GM21360 (cell line): ENCODE measurements around the gene RAD51B.

Experiments used
- ATAC-seq: cut with Tn5 transposase; IDR thresholded peaks from one replicate; pipeline ENCODE4 v1.9.1; 2021; ENCODE audit warnings: mild to moderate bottlenecking, moderate library complexity; ENCODE audit not compliant: unreplicated experiment

RAD51B gene

GRCh38 chr14:68511129-68512047 lies 691.8 kb downstream of the RAD51B start:
- ATAC-seq: no peak

DNA sequence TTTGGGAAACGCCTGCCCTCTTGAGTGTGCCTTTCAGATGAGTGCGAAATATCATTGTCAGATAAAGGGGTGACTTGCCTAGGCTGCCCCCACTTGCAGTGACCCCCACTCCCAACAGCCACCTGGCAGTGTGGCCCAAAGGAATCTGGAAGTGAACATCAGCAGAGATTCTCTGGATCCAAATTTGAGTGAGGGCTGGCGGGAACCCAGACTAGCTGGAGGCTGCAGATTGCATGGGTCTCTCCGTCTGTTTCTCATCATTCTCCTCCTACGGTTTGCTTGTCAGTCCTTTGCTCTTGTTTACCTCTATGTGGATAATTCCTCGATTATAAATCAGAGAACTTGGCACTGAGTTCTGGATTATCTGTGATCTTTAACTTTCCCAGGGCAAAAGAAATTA lies 692.5 kb downstream of the RAD51B start:
- ATAC-seq: no peak

DNA sequence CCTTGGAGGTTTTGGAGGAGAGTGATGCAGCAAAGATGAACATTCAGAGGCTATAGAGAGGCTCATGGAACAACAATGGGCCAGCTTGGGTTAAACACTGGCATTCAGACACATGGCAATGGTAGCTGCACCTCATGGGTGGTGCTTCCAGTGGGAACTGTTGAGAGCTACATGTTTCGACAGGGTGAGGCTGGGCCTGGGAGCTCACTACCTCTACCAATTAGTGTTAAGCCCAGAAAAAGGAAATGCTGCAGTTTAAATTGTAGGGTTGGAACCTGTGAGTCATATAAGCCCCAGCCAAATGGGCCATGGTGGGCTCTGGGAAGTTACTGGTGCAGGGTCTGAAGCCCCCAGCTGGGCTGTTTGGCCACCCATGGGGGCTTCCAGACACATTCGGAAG lies 693.6 kb downstream of the RAD51B start:
- ATAC-seq: no peak

DNA sequence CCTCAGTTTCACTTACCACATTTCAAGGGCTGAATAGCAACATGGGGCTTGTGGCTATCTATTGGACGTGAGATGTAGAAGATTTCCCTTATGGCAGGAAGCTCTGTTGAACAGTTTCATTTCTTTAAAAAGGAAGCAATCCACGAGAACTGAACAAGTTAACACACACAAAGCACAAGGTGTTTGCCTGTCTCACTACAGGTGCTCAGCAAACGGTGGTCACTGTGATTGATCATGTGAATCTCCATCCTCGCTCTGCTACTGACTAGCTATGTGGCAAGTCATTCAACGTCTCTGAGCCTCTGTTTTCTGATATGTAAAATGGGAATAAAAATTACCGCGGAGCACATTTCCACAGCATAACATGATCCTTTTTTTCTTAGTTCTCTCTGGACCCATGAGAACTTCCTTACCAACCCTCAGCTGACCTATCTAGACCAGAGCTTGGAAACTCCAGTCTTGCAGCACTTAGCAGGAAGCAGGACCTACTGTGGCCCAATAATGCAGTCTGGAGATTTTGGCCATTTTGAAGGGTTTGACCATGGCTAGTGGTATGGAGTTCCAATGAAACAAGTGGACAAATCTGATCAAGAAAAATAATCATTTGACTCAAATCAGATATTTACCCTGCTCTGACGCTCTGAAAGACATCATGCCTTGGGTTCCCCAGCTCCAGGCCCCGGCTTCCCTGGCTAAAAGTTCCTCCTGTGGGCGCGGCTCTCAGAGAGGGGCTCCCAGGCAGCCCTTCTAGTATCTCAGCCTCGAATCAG lies 694.4 kb downstream of the RAD51B start:
- peak; percentile 76 for ATAC-seq

GRCh38 chr14:68514608-68515194 lies 695.1 kb downstream of the RAD51B start:
- no peak for ATAC-seq

- ATAC-seq: no peak
Measured at GRCh38 chr14:68516342-68516741, 696.8 kb downstream of the RAD51B start.

DNA sequence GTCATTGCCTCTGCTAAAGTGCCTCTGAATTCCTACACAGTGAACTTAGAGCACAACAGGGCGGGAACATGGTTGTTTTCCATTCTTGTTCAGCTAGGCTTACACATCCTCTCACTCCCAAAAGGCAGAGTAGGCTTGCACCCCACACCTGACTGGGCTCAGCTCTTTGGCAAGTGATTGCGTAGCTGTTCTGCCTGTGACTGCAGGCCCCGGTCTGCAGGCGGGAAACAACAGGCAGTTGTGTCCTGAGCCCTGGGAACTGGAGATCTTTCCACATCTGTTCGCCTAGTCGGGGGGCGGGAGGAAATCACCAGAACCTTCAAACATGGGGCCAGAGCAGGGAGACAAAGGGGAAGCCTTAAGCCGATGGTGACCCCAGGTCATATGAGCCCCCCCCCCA lies 698.6 kb downstream of the RAD51B start:
- no peak for ATAC-seq

GRCh38 chr14:68518761-68519670 lies 699.4 kb downstream of the RAD51B start:
- no peak for ATAC-seq

- no peak for ATAC-seq
Measured at GRCh38 chr14:68519671-68520187, 700.1 kb downstream of the RAD51B start.

DNA sequence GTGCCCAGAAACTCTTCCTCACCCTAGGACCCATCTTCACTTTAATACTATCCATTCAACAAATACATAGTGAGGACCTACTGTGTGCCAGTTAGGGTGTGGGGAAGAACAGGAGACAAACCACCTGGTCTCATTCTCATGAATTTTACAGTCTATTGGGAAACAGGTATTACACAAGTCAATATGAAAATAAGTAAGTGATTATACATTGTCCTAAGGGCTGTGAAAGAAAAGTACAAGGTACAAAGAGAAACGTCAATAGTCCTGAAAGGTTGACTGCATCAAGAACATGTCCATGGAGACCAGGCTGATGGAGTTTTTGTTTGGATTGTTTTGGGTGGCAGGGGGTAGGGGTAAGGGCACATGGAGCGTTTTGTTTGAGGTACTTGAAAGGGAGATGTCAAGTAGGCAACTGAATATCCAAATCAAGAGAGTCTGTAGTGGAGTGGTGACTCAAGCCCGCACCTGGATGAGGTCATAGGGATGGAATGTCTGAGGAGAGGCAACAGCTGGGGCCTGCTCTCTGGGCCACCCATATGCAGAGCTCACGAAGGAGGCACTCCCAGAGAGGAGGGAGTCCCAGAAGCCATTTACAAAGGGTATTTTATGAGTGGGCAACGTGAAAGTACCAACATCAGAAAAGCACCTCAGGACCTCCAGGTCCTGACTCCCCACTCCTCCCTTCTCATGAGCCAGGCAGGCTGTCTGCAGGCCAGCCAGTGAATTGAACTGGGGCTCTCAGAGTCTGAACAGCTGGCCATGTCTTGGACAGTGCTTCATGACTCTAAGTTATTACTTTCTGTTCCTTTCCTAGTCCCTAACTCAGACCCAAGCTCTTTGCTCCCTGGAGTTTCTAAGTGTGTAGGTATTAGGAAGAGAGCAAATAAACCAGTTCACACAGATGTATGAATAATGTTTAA lies 701.3 kb downstream of the RAD51B start:
- ATAC-seq: no peak

- ATAC-seq: no peak
Measured at GRCh38 chr14:68521557-68521901, 702.0 kb downstream of the RAD51B start.

- no peak for ATAC-seq
Measured at GRCh38 chr14:68521961-68522509, 702.5 kb downstream of the RAD51B start.

- no peak for ATAC-seq
Measured at GRCh38 chr14:68522510-68523325, 703.1 kb downstream of the RAD51B start.

DNA sequence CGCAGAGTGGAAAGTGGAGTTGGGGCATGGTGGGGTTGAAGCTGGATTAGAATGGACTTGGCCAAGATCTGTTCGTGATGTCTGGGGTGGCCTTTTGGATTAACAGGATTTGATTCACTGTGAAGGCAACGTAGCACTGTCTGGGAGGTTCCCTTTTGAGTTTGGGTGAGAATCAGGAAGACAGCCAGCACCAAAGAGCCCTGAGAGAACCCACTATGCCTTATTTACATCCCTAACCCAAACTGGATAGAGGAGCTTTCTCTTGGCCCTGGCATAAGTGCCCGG lies 703.7 kb downstream of the RAD51B start:
- ATAC-seq: no peak

GRCh38 chr14:68523989-68524725 lies 704.6 kb downstream of the RAD51B start:
- no peak for ATAC-seq

- ATAC-seq: no peak
Measured at GRCh38 chr14:68525516-68525915, 705.9 kb downstream of the RAD51B start.

DNA sequence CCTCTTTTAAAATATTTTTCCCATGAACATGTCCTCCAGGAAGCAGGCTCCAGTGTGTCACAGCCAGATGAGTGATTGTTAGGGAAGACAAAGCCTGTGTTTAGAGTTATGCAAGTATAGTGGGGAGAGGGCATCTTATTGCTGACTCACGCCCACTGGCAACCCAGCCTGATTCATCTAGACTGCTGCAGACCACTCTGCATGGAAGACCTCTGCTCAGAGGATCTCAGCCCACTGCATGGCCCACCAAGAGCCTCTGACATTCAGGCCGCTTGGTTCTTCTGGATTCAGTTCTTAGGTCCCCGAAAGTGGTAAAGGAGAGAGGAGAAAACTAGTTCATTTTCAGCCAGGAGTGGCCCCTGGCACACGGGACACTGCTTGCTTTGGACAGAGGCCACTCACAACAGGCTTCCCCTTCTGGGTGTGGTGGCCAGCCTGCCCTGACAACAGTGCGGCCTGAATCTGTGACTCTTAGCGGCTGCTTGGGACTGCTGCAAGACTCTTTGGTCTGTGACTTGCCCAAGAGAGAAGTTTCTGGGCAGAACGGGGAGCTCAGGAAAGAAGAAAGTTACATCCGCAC lies 707.0 kb downstream of the RAD51B start:
- no peak for ATAC-seq
